HG03196 (cell line): ENCODE measurements around the gene SPP1.
"Not testable (repeated sequence)": the region's sequence is repeated elsewhere in the genome, so short reads cannot be mapped to it uniquely, and the experiment has no call there.

Experiments used
- ATAC-seq: cut with Tn5 transposase; IDR thresholded peaks from one replicate; pipeline ENCODE4 v1.9.1; 2021; ENCODE audit not compliant: unreplicated experiment

Gene SPP1

DNA sequence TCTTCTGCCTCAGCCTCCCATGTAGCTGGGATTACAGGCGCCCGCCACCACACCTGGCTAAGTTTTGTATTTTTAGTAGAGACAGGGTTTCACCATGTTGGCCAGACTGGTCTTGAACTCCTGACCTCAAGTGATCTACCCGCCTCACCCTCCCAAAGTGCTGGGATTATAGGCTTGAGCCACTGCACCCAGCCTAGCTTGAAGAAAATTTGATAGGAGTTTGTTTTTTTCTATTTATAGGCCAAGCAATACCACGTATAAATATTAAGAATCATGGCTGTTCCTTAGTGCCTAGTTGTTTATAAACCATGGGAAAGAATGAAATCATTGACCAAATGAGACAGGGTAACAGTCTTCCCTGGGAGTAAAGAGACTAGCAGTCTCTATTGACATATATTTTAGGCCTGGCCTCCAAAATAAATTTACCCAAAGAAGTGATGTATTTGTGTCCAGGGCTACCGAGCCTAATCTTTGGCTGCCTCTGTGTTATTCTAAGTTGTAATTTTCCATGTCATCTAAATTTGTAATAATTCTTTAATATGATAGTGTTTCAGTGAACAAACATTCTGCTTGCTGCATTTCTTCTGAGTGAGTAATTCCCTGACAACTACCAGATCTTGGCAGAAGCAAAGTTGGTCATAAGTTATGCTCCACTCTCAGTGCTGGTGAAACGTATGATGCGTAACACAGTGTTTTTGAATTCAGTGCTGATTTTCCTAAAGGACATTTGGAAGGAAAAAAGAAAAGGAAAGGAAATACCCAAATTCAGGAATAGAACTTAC, 42.2 kb downstream of the SPP1 start:
- no peak for ATAC-seq

DNA sequence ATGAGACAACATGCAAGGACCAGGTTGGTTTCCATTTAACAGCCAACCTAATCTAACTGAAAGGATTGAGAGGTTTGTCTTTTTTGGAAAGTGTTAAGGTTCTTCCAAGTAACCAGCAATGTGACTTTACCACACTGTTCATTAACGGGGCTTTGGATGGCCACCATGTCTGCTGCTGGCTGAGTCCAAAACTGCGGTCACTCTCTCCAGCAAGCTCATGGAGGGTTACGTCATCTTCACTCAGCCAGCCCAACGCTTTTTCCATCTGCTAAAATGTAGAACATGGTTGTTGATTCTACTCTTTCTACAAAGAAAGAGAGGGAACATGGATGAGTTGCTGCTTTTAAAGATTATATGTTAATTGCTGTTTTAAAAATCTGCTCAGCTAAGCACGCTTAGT, 43.0 kb downstream of the SPP1 start:
- ATAC-seq, result no peak

DNA sequence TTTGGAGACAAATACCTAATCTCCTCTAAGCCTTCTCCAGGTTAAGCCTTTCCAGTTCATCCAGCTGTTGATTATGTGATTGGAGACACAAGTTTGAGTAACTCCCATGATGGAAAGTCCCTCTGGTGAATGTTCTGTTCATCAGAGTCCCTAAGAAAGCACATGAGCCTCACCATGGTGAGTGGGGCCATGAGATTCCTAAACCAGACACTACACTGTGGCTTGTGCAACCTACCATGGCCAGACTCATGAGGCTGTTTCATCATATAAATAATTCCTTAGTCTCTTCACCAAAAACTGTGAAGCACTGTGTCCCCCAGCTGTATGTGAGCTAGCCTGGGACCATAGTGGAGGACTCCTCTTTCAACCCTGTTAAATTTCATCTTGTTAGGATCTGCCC, 46.3 kb downstream of the SPP1 start:
- no peak for ATAC-seq

DNA sequence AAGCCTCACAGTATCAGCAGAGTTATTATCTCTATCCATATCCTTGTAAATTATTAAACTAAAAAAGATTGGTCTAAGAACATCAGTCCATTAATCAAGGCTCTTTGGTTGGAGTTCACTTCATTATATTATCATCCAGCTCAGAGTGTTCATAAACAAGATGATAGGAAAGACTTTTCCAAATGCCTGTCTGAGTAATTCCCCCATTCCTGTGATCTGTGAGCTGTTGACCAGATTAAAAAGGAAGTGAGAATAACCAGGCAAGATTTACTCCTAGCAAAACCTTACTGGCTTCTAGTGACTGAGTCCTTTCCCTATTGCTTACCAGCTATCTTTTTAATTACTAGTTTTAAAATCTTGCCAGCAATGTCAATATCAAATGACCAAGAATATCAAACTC, 46.8 kb downstream of the SPP1 start:
- ATAC-seq, result no peak

DNA sequence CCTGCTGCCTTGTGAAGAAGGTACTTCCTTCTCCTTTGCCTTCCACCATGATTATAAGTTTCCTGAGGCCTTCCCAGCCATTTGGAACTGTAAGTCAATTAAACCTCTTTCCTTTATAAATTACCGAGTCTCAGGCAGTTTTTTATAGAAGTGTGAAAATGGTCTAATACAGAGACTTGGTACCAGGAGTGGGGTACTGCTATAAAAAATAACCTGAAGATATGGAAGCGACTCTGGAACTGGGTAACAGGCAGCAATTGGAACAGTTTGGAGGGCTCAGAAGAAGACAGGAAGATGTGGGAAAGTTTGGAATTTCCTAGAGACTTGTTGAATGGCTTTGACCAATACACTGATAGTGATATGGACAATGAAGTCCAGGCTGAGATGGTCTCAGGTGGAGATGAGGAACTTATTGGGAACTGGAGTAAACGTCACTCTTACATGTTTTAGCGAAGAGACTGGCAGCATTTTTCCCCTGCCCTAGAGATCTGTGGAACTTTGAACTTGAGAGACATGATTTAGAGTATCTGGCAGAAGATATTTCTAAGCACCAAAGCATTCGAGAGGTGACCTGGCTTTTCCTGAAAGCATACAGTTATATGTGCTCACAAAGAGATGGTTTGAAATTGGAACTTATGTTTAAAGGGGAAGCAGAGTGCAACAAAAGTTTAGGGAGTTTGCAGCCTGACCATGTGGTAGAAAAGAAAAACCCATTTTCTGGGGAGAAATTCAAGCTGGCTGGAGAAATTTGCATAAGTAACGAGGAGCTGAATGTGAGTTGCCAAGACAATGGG, 50.6 kb downstream of the SPP1 start:
- not testable (repeated sequence) for ATAC-seq

DNA sequence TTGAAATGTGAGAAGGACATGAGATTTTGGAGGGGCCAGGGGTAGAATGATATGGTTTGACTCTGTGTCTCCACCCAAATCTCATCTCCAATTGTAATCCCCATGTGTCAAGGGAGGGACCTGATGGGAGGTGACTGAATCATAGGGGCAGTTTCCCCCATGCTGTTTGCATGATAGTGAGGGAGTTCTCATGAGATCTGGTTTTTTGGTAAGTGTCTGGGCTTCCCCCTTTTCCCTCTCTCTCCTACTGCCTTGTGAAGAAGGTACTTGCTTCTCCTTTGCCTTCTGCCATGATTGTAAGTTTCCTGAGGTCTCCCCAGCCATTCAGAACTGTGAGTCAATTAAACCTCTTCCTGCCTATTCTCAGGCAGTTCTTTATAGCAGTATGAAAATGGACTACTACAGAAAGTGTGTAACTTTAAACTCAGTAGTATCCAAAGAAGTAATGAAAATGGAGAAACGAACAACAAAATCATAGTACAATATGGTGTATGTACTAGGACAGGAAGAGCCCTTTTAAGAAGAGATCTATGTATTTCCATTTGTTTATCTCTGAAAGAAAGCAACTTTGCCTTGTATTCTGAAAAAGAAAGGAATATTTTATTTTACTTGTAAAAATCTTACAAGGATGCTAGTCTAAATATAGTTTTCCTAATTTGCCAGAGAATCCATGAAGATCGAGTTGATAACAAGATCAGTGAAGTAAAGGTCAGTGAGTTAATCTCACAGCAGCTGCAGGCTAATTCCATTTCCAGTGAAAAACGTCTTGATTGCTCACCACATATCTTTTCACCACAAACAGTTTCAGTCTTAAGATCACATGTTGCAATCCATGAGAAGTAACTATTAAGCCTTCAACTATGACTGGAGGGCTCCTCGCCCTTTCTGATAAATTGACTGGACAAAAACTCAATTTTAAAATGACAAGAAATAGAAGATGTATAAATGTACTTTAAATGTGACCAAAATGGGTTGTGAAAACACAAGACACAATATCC, 52.4 kb downstream of the SPP1 start:
- ATAC-seq, result no peak

DNA sequence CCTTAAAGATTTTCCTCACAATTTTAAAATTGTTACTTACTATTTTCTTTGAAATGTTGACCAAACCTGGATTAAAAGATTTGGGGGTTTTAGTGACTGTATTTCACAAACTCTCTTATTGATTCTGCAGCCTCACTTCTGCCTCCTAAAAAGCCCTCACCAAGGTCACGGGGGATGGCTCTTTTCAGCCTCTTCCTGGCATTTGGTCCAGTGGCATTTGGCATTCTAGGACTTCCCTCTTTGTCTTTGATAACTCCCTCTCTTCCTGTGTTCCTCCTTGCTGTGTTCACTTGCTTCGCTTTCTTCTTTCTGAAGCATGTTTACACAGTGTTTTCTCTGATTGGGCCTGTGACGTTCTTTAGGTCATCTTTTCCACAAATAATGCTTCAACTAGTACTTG, 53.4 kb downstream of the SPP1 start:
- ATAC-seq, result no peak

DNA sequence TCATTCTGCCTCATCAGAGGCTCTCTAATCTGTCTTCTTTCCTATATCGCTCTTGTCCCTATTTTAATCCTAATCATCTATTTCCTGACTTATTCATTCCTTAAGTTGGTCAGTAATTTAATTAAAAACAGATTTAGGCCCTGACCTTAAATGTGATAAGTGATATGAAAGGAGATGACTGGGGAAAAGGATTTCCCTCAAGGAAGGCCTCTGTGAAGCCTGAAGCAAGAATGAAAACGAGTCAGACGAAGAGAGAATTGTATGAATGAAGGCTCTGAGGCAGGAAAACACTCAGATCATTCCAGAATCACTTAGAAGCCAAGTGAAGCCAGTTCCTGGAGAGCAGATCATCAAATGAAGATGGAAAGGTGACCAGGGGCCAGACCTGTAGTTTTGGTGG, 54.0 kb downstream of the SPP1 start:
- no peak for ATAC-seq

DNA sequence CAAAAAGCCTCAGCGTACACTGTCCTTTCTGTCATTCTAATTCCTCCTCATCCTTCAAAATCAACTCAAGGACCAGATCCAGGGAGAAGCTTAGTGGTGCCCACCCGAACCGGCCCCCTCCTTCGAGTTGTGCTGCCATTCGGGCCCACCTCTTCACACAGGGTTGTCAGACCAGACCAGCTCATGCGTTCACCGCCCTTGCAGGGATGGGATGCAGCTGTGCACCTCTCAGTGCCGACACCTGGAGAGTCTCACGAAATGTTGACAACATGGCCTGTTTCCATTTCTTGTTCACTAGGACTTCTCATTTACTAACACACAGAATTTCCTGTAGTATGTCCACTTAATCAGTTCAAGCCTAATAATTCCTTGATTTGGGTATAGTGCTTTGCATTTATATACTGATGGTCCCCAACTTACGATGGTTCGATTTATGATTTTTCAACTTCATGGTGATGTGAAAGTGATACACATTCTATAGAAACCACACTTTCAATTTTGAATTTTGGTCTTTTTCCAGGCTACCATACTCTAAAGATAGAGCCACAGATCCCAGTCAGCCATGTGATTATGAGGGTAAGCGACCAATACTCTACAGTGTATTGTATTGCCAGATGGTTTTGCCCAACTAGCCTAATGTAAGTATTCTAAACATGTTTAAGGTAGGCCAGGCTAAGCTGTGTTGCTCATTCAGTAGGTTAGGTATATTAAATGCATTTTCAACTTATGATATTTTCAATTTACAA, 55.2 kb downstream of the SPP1 start:
- ATAC-seq, result no peak
